Activated naive CD8-positive, alpha-beta T cell treated with anti-CD3 and anti-CD28 coated beads, Interleukin-2, amount 10 ng/mL, durations not matched to agents 7 days and 5 days (primary cell): ENCODE measurements around the gene IL17RB. TPM values are rescaled to one million over a fixed set of nuclear protein-coding genes. Genes with fewer than 3 reads are reported as not detected.

ENCODE experiments used
- ATAC-seq: fragments of 150-1000 bp; cut with Tn5 transposase; one replicate; pipeline ENCODE4 v1.10.0; 2021; ENCODE audit warnings: low read depth, moderate library complexity
- POLR2A ChIA-PET: fragments of 350-600 bp; sonication (Branson Sonifier 250); formaldehyde crosslinking; loops from one replicate; lab custom pipeline; 2021; ENCODE audit warnings: antibody characterized with exemption; lab: Charles Lee
- DNase-seq: peaks from one replicate; pipeline ENCODE4 v3.0.0; 2021
- H3K27ac Mint-ChIP-seq: one replicate; pipeline ENCODE4 v1.8.0; 2022; ENCODE audit warnings: mild to moderate bottlenecking, mixed read lengths
- H3K27me3 Mint-ChIP-seq: one replicate; pipeline ENCODE4 v1.8.0; 2022; ENCODE audit warnings: mild to moderate bottlenecking, moderate library complexity, mixed read lengths
- H3K36me3 Mint-ChIP-seq: one replicate; pipeline ENCODE4 v1.8.0; 2021; ENCODE audit warnings: mild to moderate bottlenecking, mixed read lengths
- H3K4me1 Mint-ChIP-seq: one replicate; pipeline ENCODE4 v1.8.0; 2021; ENCODE audit warnings: mixed read lengths
- H3K4me3 Mint-ChIP-seq: one replicate; pipeline ENCODE4 v1.8.0; 2022; ENCODE audit warnings: mild to moderate bottlenecking, moderate library complexity, mixed read lengths
- H3K9me3 Mint-ChIP-seq: one replicate; pipeline ENCODE4 v1.8.0; 2021; ENCODE audit warnings: mixed read lengths
- total RNA-seq, 2 experiments: library from RNA; stranded (reverse); gene quantifications; one replicate each; pipeline ENCODE4 v1.2.3, GENCODE V29; 2021

The IL17RB gene
- total RNA-seq, 2 experiments from 2014 or later = 0.31 to 0.42 TPM

- H3K36me3 Mint-ChIP-seq = no peaks in the 10 kb centered on the region
These were observed 56.3 kb downstream of the IL17RB start for GRCh38 chr3:53902711-53903110.

DNA sequence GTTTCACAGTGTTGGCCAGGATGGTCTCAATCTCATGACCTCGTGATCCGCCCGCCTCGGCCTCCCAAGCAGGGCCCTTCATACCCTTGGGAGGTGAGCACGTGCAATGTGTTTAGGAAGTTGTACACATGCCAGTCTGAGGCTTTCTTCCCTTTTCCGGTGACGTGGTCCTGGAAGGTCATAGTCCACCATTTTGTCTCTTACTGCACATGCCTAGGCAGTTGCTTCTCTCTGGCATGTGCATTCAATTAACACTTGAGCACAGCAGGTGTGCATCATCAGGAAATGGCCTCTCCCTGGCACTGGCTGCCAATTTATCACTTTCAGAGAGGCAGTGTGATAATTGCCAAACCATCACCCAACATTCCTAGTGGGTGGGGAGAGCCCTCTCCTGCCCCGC is 67.0 kb downstream of the IL17RB start:
- Mint-ChIP-seq H3K27me3 (peaks cover 50% of the 10 kb centered on the region), H3K4me3 (no peak overlapping the region), H3K36me3 (no peaks in the 10 kb centered on the region), H3K9me3 (no peaks in the 10 kb centered on the region), H3K27ac (no peak overlapping the region), H3K4me1 (no peaks in the 10 kb centered on the region)
- ATAC-seq (no peak), DNase-seq (no peak)
- POLR2A ChIA-PET = no interaction called here

More at GRCh38 chr3:53902711-53903110, 56.3 kb downstream of the IL17RB start:
- POLR2A ChIA-PET = no interaction called here
- DNase-seq (no peak), ATAC-seq (no peak)
- Mint-ChIP-seq H3K27me3 (peaks cover 29% of the 10 kb centered on the region), H3K27ac (no peak overlapping the region), H3K4me3 (no peak overlapping the region), H3K4me1 (no peaks in the 10 kb centered on the region), H3K9me3 (peaks cover 2% of the 10 kb centered on the region)

Other genes with a start within 250 kb of the IL17RB start
- under 1 TPM; 0.11 to 0.17 TPM for gene CHDH, start 149 bp upstream of the IL17RB start, total RNA-seq
- gene ACTR8, start 35.6 kb downstream of the IL17RB start, total RNA-seq = 10 to 100 TPM; 31.8 to 35.3 TPM
- gene SELENOK, start 45.3 kb downstream of the IL17RB start, total RNA-seq = 10 to 100 TPM; 43.2 to 43.9 TPM